Raji (cell line): ENCODE data around the gene LDB3.

ENCODE experiments used
- POLR2A ChIP-seq: IDR thresholded peaks from 2 replicates; pipeline ENCODE4 v1.6.1; 2011; ENCODE audit warnings: low read depth, low read length, control low read depth; ENCODE audit not compliant: insufficient read depth

The LDB3 gene

DNA sequence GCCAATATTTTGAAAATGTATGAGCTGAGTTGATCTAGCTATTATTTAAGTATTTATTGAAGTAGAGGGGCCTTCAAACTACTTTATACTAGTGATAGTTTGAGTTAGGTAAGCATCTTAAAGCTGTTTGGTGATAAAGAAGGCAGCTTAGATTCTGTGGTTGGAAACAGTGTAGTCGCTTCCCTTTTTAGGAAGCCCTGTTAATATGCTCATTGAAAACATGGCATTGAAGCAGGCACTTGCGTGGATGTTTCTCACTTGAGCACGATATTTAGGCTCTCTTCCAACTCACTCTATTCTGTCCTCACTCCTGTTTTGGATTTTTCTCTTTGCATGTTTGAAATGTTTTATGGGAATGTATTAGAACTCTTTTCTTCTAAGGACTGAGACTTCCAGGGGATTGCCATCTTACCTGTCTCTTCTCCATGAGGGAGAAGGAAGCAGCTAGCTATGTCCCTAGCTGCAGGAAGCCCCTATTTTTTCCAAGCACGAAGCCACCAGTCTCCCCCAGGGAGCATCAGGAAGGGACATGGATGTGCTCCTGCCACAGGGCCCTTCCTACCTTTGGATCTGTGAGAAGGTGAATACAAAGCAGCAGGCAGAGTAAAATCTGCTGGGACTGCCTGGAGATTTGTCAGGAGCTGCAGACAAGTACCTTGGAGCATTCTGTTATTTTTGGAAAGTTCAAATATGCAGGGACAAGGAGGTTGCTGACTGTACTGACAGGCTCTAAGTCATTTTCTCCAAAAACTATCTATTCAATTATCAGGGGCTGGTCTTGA lies 66.1 kb downstream of the LDB3 start:
- no peak for TF ChIP-seq POLR2A

DNA sequence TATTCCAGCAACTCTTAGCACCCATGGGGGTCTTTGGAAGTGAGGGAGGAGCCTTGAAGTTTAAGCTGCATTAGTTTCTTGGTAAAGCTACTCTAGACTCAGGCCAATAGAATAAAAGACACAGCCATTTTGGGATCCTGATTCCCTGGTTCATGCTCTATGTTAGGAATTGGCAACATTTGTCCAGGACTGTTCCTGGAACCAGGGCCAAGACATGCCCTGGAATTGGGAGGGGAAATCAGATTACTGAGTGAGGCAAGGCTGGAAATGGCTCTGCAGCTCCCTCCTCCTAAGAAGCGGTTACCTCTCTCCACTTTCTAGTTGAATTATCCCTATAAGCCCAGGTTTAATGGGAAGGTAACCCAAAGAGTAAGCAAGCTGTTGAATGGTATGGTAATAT lies 73.9 kb downstream of the LDB3 start:
- TF ChIP-seq POLR2A: no peak

DNA sequence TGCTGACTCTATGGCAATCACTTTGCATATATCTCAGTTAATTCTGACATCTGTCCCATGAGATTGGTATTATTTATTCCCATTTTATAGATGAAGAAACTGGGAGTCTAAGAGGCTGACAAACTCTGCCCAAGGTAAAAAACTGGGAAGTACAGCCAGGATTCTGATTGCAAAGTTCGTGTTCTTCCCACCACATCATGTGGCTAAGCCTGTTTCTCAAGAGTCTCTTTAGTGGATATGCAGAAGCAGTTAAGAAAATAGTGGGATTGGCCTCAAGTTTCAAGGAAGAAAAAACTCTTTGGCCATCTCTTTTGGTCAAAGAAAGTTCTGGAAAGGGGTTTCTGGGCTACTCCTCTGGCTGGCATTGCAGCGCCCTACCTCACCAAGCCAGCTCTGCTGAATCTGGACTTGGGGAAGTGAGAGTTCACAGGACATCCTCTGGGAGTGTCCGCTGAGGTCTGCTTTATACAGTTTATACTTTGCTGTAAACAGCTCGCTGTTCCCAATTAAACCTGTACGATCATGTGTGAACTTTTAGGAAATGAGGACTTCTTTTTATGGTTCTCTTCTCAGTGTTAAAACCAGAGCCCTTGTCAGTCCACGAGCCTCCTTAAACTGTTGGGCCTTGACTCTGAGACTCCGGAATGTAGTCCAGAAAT lies 75.9 kb downstream of the LDB3 start:
- TF ChIP-seq POLR2A: no peak

DNA sequence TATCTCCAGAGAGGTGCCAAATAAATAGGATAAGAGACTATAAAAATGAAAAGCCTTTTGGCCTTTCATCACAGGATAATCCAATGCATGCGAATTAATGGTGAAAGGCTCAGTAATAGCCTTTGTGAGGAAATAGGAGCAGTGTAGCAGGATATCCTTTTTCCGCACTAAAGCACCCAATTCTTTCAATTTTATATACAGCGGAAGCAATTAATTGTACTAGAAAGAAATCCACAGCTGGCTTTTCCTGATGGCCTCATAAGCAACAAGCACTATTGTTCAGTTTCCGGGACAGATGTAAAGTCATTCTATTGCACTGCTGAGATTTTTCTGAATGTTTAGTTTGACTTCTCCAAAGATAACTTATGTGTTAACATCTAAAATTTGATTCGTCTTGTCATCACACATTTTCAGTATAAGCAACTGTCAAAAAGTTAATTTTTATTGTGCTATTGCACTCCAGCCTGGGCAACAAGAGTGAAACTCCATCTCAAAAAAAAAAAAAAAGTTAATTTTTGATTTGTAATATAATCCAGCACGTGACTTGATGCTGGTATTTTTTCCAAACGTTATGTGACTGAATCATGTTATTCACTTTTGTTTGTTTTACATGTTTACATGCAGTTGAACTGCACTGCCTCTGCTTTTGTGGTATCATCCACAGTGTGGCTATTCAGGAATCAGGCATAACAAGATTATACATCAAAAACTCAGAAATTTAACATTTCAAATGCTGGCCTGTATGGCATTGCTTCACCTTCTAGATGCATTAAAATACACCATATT lies 79.7 kb downstream of the LDB3 start:
- TF ChIP-seq POLR2A: no peak

- TF ChIP-seq POLR2A: no peak
Observed at GRCh38 chr10:86749854-86750253, 81.5 kb downstream of the LDB3 start.

DNA sequence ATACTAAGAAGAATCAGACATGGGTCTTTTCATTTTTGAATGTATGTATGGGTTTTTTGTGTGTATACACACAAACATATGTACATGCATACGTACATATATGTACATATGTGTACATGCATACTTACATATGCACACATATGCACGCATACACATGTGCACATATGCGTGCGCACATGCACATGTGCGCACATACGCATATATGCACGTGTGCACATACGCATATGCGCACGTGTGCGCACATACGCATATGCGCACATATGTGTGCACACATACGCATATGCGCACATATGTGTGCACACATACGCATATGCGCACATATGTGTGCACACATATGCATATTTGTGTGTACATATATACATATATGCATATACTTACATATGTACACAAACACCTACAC lies 83.2 kb downstream of the LDB3 start:
- no peak for TF ChIP-seq POLR2A

DNA sequence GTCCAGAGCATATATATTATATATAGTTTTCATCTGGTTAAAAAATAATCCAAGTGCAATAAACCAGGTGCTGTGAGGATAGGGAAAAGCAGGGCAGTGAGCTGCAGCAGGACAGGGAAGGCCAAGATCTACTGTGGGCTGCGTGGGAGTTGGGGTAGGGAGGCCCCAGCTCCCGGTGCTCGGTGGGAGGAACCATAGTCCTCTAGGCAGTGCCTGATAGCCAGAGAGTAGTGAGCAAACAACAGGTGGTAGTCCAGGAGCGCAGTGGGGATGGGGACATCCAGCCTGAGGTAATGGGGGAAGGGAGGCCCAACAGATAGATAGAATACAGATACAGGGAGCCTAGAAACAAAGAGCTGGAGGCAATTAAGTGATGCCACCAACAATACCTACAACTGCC lies 84.0 kb downstream of the LDB3 start:
- TF ChIP-seq POLR2A: no peak

- TF ChIP-seq POLR2A: no peak
Observed at GRCh38 chr10:86753051-86753450, 84.7 kb downstream of the LDB3 start.

- no peak for TF ChIP-seq POLR2A
Observed at GRCh38 chr10:86753638-86754434, 85.5 kb downstream of the LDB3 start.

DNA sequence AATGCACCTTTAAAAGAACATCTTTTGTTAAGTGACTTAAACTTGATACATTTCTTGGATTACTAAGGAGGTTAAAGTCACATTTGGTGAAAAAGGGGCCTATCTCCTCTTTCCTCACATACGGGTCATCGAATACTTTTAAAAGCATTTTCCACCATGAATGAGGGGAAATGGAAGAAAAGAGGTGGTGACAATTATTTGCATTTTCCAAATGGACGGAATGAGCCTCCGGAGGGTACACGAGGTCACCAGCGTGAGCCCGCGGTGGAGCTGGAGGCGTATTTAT lies 87.1 kb downstream of the LDB3 start:
- TF ChIP-seq POLR2A: no peak

GRCh38 chr10:86755740-86756510 lies 87.6 kb downstream of the LDB3 start:
- peak; percentile 62 for TF ChIP-seq POLR2A

DNA sequence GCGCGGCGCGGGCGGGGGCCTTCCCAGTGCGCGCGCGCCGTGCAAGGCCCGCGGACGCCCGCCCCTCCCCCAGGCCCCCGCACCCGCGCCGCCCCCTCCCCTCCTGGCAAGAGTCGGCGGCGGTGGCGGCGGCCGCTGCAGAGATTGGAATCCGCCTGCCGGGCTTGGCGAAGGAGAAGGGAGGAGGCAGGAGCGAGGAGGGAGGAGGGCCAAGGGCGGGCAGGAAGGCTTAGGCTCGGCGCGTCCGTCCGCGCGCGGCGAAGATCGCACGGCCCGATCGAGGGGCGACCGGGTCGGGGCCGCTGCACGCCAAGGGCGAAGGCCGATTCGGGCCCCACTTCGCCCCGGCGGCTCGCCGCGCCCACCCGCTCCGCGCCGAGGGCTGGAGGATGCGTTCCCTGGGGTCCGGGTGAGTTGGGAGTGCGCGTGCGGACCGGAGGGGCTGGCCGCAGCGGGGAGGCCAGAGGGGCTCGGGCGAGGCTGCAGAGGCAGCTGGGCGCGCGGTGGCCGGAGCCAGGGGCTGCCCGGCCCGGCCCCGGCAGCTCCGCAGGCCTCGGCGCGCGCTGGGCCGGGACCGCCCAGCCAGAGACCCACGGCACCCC lies 88.3 kb downstream of the LDB3 start, which contains the start of gene BMPR1A:
TSS of gene BMPR1A (plus strand) at position 109 of the 602 bp plus-strand sequence. CDS start 119,400 bp downstream, outside the sequence.
- 0 out of 2 replicates have a peak, but pooled peaks have one; percentile 18 for TF ChIP-seq POLR2A

DNA sequence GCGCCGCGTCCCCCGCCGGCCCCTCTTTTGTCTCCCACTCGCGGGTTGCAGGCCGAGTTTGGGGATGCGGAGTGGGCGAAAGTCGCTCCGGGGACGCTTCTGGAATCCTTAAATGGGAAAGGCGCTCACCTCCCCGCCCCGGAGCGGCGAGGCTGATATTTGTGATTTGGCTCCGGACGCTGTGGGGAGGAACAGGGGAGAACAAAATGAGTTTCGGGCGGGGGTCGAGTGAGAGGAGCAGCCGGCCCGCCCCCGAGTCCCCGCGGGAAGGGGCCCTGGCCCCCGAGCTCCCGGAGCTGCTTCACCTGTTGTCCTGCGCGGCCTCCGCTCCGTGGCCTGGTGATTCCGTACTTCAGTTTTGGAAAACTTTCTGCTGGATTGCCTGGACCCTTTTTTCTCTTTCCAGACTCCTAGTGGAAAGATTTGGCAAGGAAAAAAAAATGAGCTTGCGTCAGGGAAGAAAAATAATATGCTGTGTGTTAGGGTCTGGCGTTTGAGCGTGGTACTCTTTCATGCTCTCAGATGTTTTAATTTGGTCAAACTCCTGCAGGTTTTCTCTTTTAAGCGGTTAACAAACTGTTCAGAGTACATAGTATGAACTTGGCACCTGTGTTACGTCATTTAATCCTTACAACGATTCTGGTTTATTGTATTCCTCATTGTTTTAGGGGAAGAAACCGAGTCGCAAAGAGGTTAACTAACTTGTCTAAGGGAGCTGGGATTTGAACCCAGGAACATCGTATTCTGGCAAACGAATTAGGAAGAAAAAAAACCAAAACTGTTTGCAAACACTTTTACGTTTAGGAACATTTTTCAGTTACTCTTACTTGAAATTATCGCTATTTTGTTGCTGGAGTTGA lies 89.0 kb downstream of the LDB3 start:
- no peak for TF ChIP-seq POLR2A
